K562 (cell line): ENCODE data around the gene GUK1. TPM values are rescaled to one million over a fixed set of nuclear protein-coding genes. Genes with fewer than 3 reads are reported as not detected.

Experiments
- ATAC-seq: fragments of 200-7000 bp; cut with Tn5 transposase; 3 replicates; pipeline ENCODE4 v1.9.1; 2020; ENCODE audit warnings: moderate library complexity
- BruUV-seq: library from RNA; stranded (reverse); fragments of 400-500 nt; replicated peaks from 2 replicates; lab custom pipeline; 2021; lab: Mats Ljungman, UMichigan
- CTCF ChIA-PET: fragments of 300-600 bp; formaldehyde crosslinking; extraction: SDS; loops from one replicate; lab custom pipeline; 2021; ENCODE audit warnings: low intra/inter-chr PET ratio; lab: Yijun Ruan, JAX
- POLR2A ChIA-PET: fragments of 300-600, 350-650 bp; sonication (Branson Sonifier 250); formaldehyde crosslinking; extraction: SDS; loops from one replicate; lab custom pipeline; 2021; ENCODE audit warnings: antibody characterized with exemption, inconsistent platforms; lab: Yijun Ruan, JAX
- DNase-seq, 4 experiments: peaks; one replicate each; pipeline versions ENCODE4 v3.0.0 to v3.0.0-alpha.2; 2011 to 2018; ENCODE audit warnings: low spot score in 3 of 4, mixed read lengths in 3 of 4; ENCODE audit errors: extremely low read depth in 1 of 4
- FAIRE-seq: peaks from 2 replicates; lab custom pipeline; 2011; peaks lifted over from hg19 to GRCh38; lab: Jason Lieb, UNC
- H2AFZ ChIP-seq: 2 replicates; pipeline ENCODE4 v1.6.0; 2011; ENCODE audit warnings: low read depth, low read length, control low read depth, inconsistent platforms
- H3K27ac ChIP-seq: fragments of 200-600 bp; 3 replicates; pipeline ENCODE4 v1.8.0; 2011; ENCODE audit warnings: low read depth, mild to moderate bottlenecking, control low read depth, inconsistent platforms, low read length, moderate library complexity, mixed read lengths; ENCODE audit errors: extremely low read depth
- H3K27me3 ChIP-seq, 2 experiments: fragments of 300-600 bp in 1 of 2; 2 replicates in 1 of 2; 3 replicates in 1 of 2; pipeline versions ENCODE4 v1.6.0 to v1.8.0; 2011; ENCODE audit warnings: inconsistent platforms in 2 of 2, low read length in 2 of 2, mild to moderate bottlenecking in 1 of 2, mixed read lengths in 1 of 2, moderate library complexity in 1 of 2; ENCODE audit not compliant: control insufficient read depth in 2 of 2, insufficient read depth in 2 of 2
- H3K36me3 ChIP-seq: fragments of 300-600 bp; 3 replicates; pipeline ENCODE4 v1.8.0; 2011; ENCODE audit warnings: mild to moderate bottlenecking, low read length, inconsistent platforms; ENCODE audit not compliant: control insufficient read depth, insufficient read depth
- H3K4me1 ChIP-seq, 2 experiments: fragments of 200-600 bp in 1 of 2; replicated peaks in 1 of 2; 2 replicates in 1 of 2; 3 replicates in 1 of 2; pipeline versions ENCODE4 v1.5.1 to v1.8.0; 2011; ENCODE audit warnings: inconsistent platforms in 2 of 2, low read length in 2 of 2, mild to moderate bottlenecking in 1 of 2, mixed read lengths in 1 of 2, moderate library complexity in 1 of 2; ENCODE audit not compliant: control insufficient read depth in 2 of 2, insufficient read depth in 2 of 2
- H3K4me2 ChIP-seq: 2 replicates; pipeline ENCODE4 v1.6.1; 2011; ENCODE audit warnings: low read length, control low read depth, inconsistent platforms, mixed read lengths; ENCODE audit not compliant: insufficient read depth
- H3K4me3 ChIP-seq: fragments of 200-600 bp; sonication (generic), shearing (Covaris generic); 2 replicates; pipeline ENCODE4 v1.5.1; 2016; ENCODE audit warnings: control low read depth, inconsistent platforms
- H3K79me2 ChIP-seq: fragments of 200-600 bp; 3 replicates; pipeline ENCODE4 v1.8.0; 2011; ENCODE audit warnings: low read length, inconsistent platforms; ENCODE audit not compliant: control insufficient read depth, insufficient read depth
- H3K9ac ChIP-seq, 2 experiments: 2 replicates each; pipeline versions ENCODE4 v1.6.0 to v1.6.1; 2011; ENCODE audit warnings: low read depth in 2 of 2, low read length in 2 of 2, control low read depth in 1 of 2, inconsistent platforms in 1 of 2, mild to moderate bottlenecking in 1 of 2, mixed read lengths in 1 of 2; ENCODE audit not compliant: insufficient read depth in 1 of 2
- H3K9me1 ChIP-seq: one replicate; pipeline ENCODE4 v1.6.0; 2011; ENCODE audit warnings: inconsistent platforms, mild to moderate bottlenecking, low read length, moderate library complexity; ENCODE audit not compliant: control insufficient read depth, insufficient read depth
- H3K9me3 ChIP-seq: replicated peaks from 2 replicates; pipeline ENCODE4 v1.5.1; 2011; ENCODE audit warnings: low read depth, low read length, inconsistent platforms; ENCODE audit not compliant: control insufficient read depth, insufficient read depth
- H4K20me1 ChIP-seq: replicated peaks from 2 replicates; pipeline ENCODE4 v1.6.1; 2011; ENCODE audit warnings: low read length, inconsistent platforms, mixed read lengths; ENCODE audit not compliant: control insufficient read depth, insufficient read depth
- C11orf30 ChIP-seq: fragments of 450-650 bp; IDR thresholded peaks from 2 replicates; pipeline ENCODE4 v1.6.1; 2016; ENCODE audit warnings: low read depth, mild to moderate bottlenecking
- CTCF ChIP-seq, 3 experiments: IDR thresholded peaks in 2 of 3; conservative IDR thresholded peaks in 1 of 3; 2 replicates each; pipeline ENCODE4 v1.5.1; 2011 to 2012; ENCODE audit warnings: low read length in 3 of 3, mild to moderate bottlenecking in 3 of 3, control low read depth in 2 of 3, improper control_type of control experiment in 1 of 3, inconsistent platforms in 1 of 3, low read depth in 1 of 3, mixed read lengths in 1 of 3, moderate library complexity in 1 of 3; ENCODE audit not compliant: insufficient read depth in 2 of 3
- ERF ChIP-seq: fragments of 450-650 bp; formaldehyde crosslinking; IDR thresholded peaks from 2 replicates; pipeline ENCODE4 v1.4.0; 2020; ENCODE audit warnings: mild to moderate bottlenecking, mixed read lengths
- MAFG ChIP-seq: fragments of 450-650 bp; conservative IDR thresholded peaks from 2 replicates; pipeline ENCODE4 v1.6.1; 2016; ENCODE audit warnings: missing genetic modification characterization, missing compliant biosample characterization
- POLR2AphosphoS2 ChIP-seq: IDR thresholded peaks from 2 replicates; pipeline ENCODE4 v1.6.1; 2012; ENCODE audit warnings: low read length, improper control_type of control experiment
- POLR2AphosphoS5 ChIP-seq: IDR thresholded peaks from 2 replicates; pipeline ENCODE4 v1.6.1; 2011; ENCODE audit warnings: mild to moderate bottlenecking, low read depth, low read length, moderate library complexity; ENCODE audit not compliant: control insufficient read depth, insufficient read depth
- POLR2G ChIP-seq: fragments of 200-400 bp; formaldehyde crosslinking; IDR thresholded peaks from 2 replicates; pipeline ENCODE4 v1.6.1; 2017; ENCODE audit warnings: low read depth, mild to moderate bottlenecking, antibody characterized with exemption, low read length, moderate library complexity
- ZC3H11A ChIP-seq: IDR thresholded peaks from 2 replicates; pipeline ENCODE4 v1.6.1; 2012; ENCODE audit warnings: low read depth, low read length, improper control_type of control experiment
- ZNF134 ChIP-seq: fragments of 250-450 bp; sonication (Bioruptor Pico); conservative IDR thresholded peaks from 2 replicates; pipeline ENCODE4 v1.4.0; 2020
- ZNF143 ChIP-seq: sonication (generic); formaldehyde crosslinking; IDR thresholded peaks from 2 replicates; pipeline ENCODE4 v1.9.0; 2022; ENCODE audit warnings: mild to moderate bottlenecking, missing genetic modification reagents
- ZNF316 ChIP-seq: fragments of 450-650 bp; IDR thresholded peaks from 2 replicates; pipeline ENCODE4 v1.6.1; 2016
- ZNF507 ChIP-seq: conservative IDR thresholded peaks from 2 replicates; pipeline ENCODE4 v1.6.1; 2017; ENCODE audit warnings: missing genetic modification characterization, missing compliant biosample characterization
- whole genome bisulfite sequencing: fragments of 100-300 bp; shearing (Covaris generic); methylation state at CpG from one replicate; pipeline ENCODE4 v1.1.6; 2016; ENCODE audit warnings: low coverage, mixed read lengths; ENCODE audit not compliant: insufficient coverage; ENCODE audit errors: missing lambda C conversion rate; 5-methylcytosine and 5-hydroxymethylcytosine counted together
- in situ Hi-C: fragments of 300-500 bp; cut with MboI; formaldehyde crosslinking; loops from 4 replicates; pipeline ENCODE4 v1.15.0; 2018; ENCODE audit warnings: inconsistent platforms, mixed read lengths
- intact Hi-C: fragments of 100-400 bp; cut with micrococcal nuclease; formaldehyde crosslinking; loops from 2 replicates; pipeline ENCODE4 v1.14.2; 2022
- polyA plus RNA-seq, 8 experiments: library from polyadenylated mRNA; depleted of rRNA in 4 of 8; stranded (reverse) in 5 of 8; unstranded in 3 of 8; fragments of >200 nt; fragmentation: Nextera tagmentation in 2 of 8; fragmentation: Illumina TruSeq in 1 of 8; extraction: Ambion mirVana in 2 of 8; extraction: Trizol in 1 of 8; gene quantifications; 2 replicates each; pipeline versions ENCODE4 v1.2.1 to v1.2.3, GENCODE V29; 2011 to 2014; ENCODE audit warnings: inconsistent platforms in 1 of 8, missing spikeins in 1 of 8
- total RNA-seq, 7 experiments: library from RNA; depleted of rRNA in 6 of 7; stranded (reverse); fragments of >200 nt in 6 of 7; fragmentation: Illumina TruSeq in 2 of 7; extraction: Trizol in 2 of 7; gene quantifications; 2 replicates each; pipeline versions ENCODE4 v1.2.1 to v1.2.3, GENCODE V29; 2011 to 2021; ENCODE audit warnings: low replicate concordance in 1 of 7
- TF ChIP-seq, protein P1 (sequence below), 2 experiments: fragments of 450-650 bp in 1 of 2; sonication (generic) in 1 of 2; formaldehyde crosslinking in 1 of 2; IDR thresholded peaks in 1 of 2; conservative IDR thresholded peaks in 1 of 2; 2 replicates each; pipeline versions ENCODE4 v1.6.1 to v1.8.1; 2016 to 2023; ENCODE audit warnings: mild to moderate bottlenecking in 2 of 2, moderate library complexity in 2 of 2, inconsistent platforms in 1 of 2, missing genetic modification reagents in 1 of 2

The GUK1 gene
- total and polyA plus RNA-seq, 9 of the 15 experiments (the other 6 are each of a cell fraction or from before 2014, with no cell fraction given), result 7.0 to 331 (median 132) TPM

DNA sequence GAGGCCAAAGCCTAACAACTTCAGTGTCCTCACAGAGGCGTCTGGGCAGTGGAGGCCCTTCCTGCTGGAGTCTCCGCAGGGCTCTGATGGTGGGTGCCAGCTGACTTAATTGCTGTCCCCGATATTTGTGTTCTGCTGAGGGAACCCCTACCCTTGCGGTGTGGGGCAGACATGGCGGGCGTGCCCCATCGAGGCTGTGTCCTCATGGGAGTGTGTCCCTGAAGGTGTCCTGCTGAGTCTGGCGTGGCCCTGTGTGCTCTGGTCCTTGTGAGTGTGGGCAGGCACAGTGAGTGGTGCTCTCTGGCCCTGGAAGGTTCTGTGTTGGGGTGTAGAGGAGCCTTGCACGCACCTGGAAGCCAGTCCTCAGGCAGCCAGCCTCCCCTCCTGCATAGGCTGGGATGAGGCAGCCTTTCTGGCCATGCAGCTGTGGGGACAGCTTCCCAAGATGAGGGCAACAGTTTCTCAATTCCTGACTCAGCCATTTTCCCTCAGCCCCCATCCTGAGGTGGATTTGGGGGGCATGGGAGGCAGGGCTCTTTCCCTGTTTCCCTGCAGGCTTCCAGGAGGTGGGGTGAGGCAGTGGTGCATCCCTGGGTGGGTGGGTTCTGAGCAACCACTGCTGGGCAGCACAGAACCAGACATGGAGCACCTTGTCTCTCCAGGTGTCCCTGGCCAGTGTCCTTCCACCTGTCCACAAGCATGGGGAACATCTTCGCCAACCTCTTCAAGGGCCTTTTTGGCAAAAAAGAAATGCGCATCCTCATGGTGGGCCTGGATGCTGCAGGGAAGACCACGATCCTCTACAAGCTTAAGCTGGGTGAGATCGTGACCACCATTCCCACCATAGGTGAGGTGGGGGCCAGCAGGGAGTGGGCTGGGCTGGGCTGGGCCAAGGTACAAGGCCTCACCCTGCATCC lies 43.4 kb upstream of the GUK1 start:
- Histone ChIP-seq H3K36me3 (peaks cover 95% of the 10 kb centered on the region), H3K4me3 (no peak overlapping the region), H3K4me2 (no peak overlapping the region), H4K20me1 (peaks cover 74% of the 10 kb centered on the region), H3K79me2 (peaks cover 77% of the 10 kb centered on the region), H3K4me1 (peaks cover 4 to 32% of the 10 kb centered on the region in 2 experiments; a peak in 4 of 5 replicates), H3K27ac (no peak overlapping the region), H3K9me1 (peaks cover 3% of the 10 kb centered on the region), H3K9ac (no peak overlapping the region; a peak in 1 of 4 replicates), H3K27me3 (no peaks in the 10 kb centered on the region), H3K9me3 (peaks cover 15% of the 10 kb centered on the region), H2AFZ (no peak overlapping the region)
- POLR2A ChIA-PET, result interaction anchor here (0.5 to 6.0 kb wide), 6 partner anchors 7 to 1575 kb away, joined by 3 to 92 read pairs (median 6); no protein-coding TSS in a partner anchor
- in situ Hi-C loops (no loop called here), intact Hi-C loops (no loop called here)
- no TSS peak for BruUV-seq
- ATAC-seq (no peak), DNase-seq (no peak), FAIRE-seq (no peak)
- WGBS, result 92% methylated on average over 13 of the region's 13 CpGs
- CTCF ChIA-PET, result no interaction called here
- TF ChIP-seq ZC3H11A, result no peak
- peak; percentile 74 for TF ChIP-seq C11orf30
- peak; percentile 69 for TF ChIP-seq ZNF316
- 0 out of 2 replicates have a peak, but pooled peaks have one; percentile 34 for TF ChIP-seq POLR2AphosphoS2
- TF ChIP-seq ZNF134, result no peak
- TF ChIP-seq, protein P1, sequence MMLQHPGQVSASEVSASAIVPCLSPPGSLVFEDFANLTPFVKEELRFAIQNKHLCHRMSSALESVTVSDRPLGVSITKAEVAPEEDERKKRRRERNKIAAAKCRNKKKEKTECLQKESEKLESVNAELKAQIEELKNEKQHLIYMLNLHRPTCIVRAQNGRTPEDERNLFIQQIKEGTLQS (IDR thresholded peaks at IDR 0.05), result no peak
- TF ChIP-seq, protein P1 (CRISPR knock-in tag; conservative IDR thresholded peaks at IDR 0.05), result no peak
- TF ChIP-seq POLR2G, result peak; percentile 64
- 0 out of 2 replicates have a peak, but pooled peaks have one; percentile 26 for TF ChIP-seq POLR2AphosphoS5
- TF ChIP-seq ZNF143 (CRISPR knock-in tag), result no peak
- peak; percentile 19; the same call in 1 of the 2 replicates for TF ChIP-seq MAFG (tag)
- TF ChIP-seq ZNF507 (tag), result no peak
- no peak for TF ChIP-seq ERF (CRISPR knock-in tag)
- TF ChIP-seq CTCF (IDR thresholded peaks at IDR 0.05 in 2 of 3, conservative IDR thresholded peaks at IDR 0.05 in 1 of 3; ENCODE audit: insufficient read depth in 2 of 3, low read depth in 1 of 3, low read length in 3 of 3), result no peak
